DOHH2 (cell line): ENCODE measurements around the gene IPO5.

Experiments used
- CTCF ChIP-seq: fragments of 200-600 bp; sonication (generic); IDR thresholded peaks from one replicate; pipeline ENCODE4 v1.5.1; 2014; ENCODE audit warnings: antibody characterized with exemption, mild to moderate bottlenecking, low read depth, low read length; ENCODE audit not compliant: poor library complexity, severe bottlenecking
- EZH2phosphoT487 ChIP-seq: fragments of 200-600 bp; sonication (generic); IDR thresholded peaks from 2 replicates; pipeline ENCODE4 v1.6.1; 2017; ENCODE audit warnings: borderline replicate concordance, mild to moderate bottlenecking, antibody characterized with exemption, low read length, moderate library complexity, mixed read lengths

- TF ChIP-seq CTCF, result no peak
- no peak for TF ChIP-seq EZH2phosphoT487
Measured at GRCh38 chr13:97945792-97946419, 7.6 kb upstream of the IPO5 start.
